Neural cell (in vitro differentiated cells): ENCODE measurements around the gene OTX2.
A peak's percentile ranks its signal among the peaks of the same experiment; 100 is the strongest.

ENCODE experiments used
- EP300 ChIP-seq: fragments of 450-650 bp; conservative IDR thresholded peaks from 2 replicates; pipeline ENCODE4 v1.6.1; 2014; ENCODE audit warnings: antibody characterized with exemption, mild to moderate bottlenecking, moderate library complexity; ENCODE audit not compliant: poor library complexity, severe bottlenecking
- RAD21 ChIP-seq: fragments of 450-650 bp; conservative IDR thresholded peaks from 2 replicates; pipeline ENCODE4 v1.6.1; 2014; ENCODE audit warnings: antibody characterized with exemption, mild to moderate bottlenecking, moderate library complexity
- TF ChIP-seq, protein P1 (sequence below): fragments of 450-650 bp; IDR thresholded peaks from 2 replicates; pipeline ENCODE4 v1.5.1; 2014; ENCODE audit warnings: antibody characterized with exemption, mild to moderate bottlenecking, moderate library complexity; ENCODE audit not compliant: poor library complexity, severe bottlenecking
- TF ChIP-seq, protein P2 (sequence below): IDR thresholded peaks from 2 replicates; pipeline ENCODE4 v1.6.1; 2012; ENCODE audit warnings: borderline replicate concordance

DNA sequence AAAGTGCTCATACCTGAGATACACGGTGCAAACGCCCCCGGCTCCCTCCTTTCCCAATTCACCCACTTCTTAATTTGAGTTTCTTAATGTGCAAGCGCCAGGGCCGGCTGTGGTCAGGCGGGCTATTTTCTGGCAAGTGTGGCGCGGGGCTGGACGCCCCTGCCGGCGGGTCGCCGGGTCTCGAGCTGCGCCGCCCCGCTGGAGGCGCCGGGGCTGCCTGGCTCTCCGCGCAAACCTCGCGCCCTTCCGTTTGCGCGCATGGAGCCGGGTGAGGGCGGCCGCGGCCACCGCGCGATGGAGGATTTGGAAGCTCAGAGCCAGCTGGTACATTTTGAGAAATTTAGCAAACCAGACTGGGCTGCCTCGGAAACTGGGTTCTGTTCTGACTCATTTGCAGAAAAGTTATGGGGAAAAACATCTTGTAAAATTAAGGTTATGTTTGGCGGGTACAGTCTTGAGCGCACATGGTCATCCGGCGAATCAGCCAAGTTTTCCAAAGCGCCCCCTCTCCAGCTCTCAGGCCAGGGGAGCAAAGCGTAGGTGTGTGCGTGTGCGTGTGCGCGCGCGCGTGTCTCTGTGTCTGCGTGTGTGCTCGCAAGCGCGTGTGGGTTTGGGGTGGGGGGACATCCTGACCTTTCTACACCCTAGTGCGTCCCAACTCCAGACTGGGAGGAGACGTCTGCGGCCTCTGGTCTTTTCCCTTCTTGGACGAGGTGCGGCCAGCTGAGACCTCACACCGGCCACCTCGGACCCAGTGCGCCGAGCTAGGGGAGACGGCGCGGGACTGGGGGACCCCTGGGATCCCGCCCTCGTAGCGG, 6.5 kb upstream of the OTX2 start:
- TF ChIP-seq, protein P1, sequence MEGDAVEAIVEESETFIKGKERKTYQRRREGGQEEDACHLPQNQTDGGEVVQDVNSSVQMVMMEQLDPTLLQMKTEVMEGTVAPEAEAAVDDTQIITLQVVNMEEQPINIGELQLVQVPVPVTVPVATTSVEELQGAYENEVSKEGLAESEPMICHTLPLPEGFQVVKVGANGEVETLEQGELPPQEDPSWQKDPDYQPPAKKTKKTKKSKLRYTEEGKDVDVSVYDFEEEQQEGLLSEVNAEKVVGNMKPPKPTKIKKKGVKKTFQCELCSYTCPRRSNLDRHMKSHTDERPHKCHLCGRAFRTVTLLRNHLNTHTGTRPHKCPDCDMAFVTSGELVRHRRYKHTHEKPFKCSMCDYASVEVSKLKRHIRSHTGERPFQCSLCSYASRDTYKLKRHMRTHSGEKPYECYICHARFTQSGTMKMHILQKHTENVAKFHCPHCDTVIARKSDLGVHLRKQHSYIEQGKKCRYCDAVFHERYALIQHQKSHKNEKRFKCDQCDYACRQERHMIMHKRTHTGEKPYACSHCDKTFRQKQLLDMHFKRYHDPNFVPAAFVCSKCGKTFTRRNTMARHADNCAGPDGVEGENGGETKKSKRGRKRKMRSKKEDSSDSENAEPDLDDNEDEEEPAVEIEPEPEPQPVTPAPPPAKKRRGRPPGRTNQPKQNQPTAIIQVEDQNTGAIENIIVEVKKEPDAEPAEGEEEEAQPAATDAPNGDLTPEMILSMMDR = peak; percentile 36
- TF ChIP-seq RAD21 = no peak
- no peak for TF ChIP-seq EP300
- TF ChIP-seq, protein P2, sequence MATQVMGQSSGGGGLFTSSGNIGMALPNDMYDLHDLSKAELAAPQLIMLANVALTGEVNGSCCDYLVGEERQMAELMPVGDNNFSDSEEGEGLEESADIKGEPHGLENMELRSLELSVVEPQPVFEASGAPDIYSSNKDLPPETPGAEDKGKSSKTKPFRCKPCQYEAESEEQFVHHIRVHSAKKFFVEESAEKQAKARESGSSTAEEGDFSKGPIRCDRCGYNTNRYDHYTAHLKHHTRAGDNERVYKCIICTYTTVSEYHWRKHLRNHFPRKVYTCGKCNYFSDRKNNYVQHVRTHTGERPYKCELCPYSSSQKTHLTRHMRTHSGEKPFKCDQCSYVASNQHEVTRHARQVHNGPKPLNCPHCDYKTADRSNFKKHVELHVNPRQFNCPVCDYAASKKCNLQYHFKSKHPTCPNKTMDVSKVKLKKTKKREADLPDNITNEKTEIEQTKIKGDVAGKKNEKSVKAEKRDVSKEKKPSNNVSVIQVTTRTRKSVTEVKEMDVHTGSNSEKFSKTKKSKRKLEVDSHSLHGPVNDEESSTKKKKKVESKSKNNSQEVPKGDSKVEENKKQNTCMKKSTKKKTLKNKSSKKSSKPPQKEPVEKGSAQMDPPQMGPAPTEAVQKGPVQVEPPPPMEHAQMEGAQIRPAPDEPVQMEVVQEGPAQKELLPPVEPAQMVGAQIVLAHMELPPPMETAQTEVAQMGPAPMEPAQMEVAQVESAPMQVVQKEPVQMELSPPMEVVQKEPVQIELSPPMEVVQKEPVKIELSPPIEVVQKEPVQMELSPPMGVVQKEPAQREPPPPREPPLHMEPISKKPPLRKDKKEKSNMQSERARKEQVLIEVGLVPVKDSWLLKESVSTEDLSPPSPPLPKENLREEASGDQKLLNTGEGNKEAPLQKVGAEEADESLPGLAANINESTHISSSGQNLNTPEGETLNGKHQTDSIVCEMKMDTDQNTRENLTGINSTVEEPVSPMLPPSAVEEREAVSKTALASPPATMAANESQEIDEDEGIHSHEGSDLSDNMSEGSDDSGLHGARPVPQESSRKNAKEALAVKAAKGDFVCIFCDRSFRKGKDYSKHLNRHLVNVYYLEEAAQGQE = no peak
